Fibroblast of skin of right biceps (primary cell): Measurements from ENCODE around the gene NCAPD2.

ENCODE experiments used
- DNase-seq: peaks from one replicate; pipeline ENCODE4 v3.0.0-alpha.2; 2013

NCAPD2 gene, protein sequence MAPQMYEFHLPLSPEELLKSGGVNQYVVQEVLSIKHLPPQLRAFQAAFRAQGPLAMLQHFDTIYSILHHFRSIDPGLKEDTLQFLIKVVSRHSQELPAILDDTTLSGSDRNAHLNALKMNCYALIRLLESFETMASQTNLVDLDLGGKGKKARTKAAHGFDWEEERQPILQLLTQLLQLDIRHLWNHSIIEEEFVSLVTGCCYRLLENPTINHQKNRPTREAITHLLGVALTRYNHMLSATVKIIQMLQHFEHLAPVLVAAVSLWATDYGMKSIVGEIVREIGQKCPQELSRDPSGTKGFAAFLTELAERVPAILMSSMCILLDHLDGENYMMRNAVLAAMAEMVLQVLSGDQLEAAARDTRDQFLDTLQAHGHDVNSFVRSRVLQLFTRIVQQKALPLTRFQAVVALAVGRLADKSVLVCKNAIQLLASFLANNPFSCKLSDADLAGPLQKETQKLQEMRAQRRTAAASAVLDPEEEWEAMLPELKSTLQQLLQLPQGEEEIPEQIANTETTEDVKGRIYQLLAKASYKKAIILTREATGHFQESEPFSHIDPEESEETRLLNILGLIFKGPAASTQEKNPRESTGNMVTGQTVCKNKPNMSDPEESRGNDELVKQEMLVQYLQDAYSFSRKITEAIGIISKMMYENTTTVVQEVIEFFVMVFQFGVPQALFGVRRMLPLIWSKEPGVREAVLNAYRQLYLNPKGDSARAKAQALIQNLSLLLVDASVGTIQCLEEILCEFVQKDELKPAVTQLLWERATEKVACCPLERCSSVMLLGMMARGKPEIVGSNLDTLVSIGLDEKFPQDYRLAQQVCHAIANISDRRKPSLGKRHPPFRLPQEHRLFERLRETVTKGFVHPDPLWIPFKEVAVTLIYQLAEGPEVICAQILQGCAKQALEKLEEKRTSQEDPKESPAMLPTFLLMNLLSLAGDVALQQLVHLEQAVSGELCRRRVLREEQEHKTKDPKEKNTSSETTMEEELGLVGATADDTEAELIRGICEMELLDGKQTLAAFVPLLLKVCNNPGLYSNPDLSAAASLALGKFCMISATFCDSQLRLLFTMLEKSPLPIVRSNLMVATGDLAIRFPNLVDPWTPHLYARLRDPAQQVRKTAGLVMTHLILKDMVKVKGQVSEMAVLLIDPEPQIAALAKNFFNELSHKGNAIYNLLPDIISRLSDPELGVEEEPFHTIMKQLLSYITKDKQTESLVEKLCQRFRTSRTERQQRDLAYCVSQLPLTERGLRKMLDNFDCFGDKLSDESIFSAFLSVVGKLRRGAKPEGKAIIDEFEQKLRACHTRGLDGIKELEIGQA (N-terminal part only)

DNA sequence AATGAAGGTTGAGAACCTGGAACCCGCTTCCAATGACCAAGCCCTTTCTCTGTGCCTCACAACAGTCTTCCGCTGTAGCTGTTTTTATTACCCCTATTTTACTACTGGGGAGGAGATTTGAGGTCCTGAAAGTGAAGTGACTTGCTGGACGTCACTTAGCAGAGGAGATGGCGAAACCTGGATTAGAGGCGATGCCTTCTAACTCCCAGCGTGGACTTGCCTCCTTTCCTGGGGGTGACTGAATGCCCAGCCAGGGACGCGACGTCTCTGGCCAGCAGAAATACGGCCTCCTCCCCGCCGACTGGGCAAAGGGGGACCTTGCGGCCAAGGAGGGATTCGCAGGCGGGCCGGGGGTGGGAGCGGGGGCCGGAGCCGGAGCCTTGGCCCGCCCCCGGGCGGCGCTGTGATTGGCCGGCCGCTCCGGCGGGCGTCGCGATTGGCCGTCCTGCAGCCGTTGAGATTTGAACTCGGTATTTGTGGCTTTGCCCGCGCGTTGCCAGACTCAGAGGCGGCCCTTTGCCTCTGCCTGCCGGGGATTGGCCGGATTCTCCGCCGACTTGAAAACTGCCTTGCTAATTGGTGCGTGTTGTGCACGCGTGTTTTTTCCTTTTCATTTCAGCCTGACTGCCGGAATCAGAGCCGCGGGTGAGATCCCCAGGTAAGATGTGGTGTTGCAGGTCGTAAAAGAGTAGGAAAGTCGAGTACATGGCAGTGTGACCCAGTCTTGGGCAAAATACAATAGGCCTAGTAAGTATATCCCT, at the start of gene NCAPD2:
TSS of gene NCAPD2 (plus strand) at position 606 of the 761 bp plus-strand sequence. CDS start 997 bp downstream, outside the sequence.
- DNase-seq: peak; percentile 97

GRCh38 chr12:6444704-6445688, 48.9 kb upstream of the NCAPD2 start, which contains the start of gene CD27:
Gene CD27 (plus strand): TSS chr12:6444955. CDS start chr12:6445096, 141 bp downstream.
- DNase-seq: no peak

- DNase-seq: no peak
Measured at GRCh38 chr12:6450091-6450868, 43.6 kb upstream of the NCAPD2 start.

- DNase-seq: no peak
Measured at GRCh38 chr12:6450869-6451347, 43.0 kb upstream of the NCAPD2 start.

DNA sequence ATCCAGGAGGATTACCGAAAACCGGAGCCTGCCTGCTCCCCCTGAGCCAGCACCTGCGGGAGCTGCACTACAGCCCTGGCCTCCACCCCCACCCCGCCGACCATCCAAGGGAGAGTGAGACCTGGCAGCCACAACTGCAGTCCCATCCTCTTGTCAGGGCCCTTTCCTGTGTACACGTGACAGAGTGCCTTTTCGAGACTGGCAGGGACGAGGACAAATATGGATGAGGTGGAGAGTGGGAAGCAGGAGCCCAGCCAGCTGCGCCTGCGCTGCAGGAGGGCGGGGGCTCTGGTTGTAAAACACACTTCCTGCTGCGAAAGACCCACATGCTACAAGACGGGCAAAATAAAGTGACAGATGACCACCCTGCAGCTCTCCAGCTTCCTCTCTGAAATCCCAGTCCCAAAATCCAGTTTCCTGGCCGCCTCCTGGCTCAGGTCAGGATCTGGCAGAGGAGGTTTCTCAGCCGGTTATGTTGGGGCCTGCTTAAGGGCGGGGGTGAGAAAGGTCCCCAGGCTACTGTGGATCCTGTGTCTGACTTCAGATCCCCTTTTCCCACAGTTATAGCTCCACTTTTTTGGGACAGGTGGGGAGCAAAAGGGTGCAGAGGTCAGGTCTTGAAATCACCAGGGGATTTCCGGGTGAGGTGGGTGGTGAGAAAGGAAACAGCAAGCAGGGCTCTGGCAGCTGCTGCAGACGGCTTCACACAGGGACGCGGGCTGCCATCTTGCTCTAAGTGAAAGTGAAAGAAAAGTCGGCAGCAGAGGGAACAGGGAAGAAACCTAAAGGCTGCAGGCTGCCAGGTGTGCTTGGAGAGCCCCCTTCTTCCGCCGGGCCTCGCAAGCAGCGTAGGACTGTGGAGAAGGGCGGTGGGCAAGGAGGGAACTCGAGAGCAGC, 42.3 kb upstream of the NCAPD2 start, which contains the start of gene TAPBPL:
TSS of gene TAPBPL (plus strand) at position 695 of the 897 bp plus-strand sequence. CDS start 207 bp downstream, outside the sequence.
- DNase-seq: peak; percentile 88

GRCh38 chr12:6452245-6452943, 41.5 kb upstream of the NCAPD2 start:
- no peak for DNase-seq

- no peak for DNase-seq
Measured at GRCh38 chr12:6452944-6453630, 40.8 kb upstream of the NCAPD2 start.

DNA sequence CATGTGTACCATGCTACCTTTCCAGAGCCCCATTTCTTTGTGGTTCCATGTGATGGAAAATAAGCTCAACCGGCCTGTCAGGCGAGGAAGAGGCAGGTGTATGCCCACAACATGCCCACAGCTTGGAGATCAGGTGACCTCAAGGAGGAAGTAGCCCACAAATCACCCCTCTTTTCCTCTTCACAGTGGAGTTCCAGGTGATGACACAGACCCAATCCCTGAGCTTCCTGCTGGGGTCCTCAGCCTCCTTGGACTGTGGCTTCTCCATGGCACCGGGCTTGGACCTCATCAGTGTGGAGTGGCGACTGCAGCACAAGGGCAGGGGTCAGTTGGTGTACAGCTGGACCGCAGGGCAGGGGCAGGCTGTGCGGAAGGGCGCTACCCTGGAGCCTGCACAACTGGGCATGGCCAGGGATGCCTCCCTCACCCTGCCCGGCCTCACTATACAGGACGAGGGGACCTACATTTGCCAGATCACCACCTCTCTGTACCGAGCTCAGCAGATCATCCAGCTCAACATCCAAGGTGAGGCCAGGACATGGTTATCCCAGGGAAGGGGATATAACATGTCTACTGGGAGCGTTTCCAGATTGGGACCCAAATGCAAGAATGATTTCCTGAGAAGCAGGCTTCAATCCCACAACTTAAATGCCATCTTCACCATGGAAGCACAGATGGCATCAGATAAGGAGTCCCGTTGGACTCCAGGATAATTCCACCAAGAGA, 36.5 kb upstream of the NCAPD2 start:
- DNase-seq: no peak

- DNase-seq: no peak
Measured at GRCh38 chr12:6458281-6459003, 35.5 kb upstream of the NCAPD2 start.

DNA sequence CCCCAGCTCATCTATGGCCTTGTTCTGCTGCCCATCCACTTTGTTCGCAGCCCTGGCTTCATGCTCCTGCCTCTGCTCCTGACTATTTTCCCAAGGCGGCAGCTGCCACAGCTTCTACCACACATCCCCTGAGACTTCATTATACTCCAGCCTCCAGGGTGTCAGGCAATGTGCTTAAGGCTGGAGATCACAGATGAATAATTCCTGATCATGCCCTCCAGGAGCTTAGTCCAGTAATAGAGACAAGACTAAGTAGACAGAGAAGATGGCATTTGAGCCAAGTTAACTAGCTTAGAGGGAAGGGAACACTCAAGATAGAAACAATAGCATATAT, 34.9 kb upstream of the NCAPD2 start:
- no peak for DNase-seq

DNA sequence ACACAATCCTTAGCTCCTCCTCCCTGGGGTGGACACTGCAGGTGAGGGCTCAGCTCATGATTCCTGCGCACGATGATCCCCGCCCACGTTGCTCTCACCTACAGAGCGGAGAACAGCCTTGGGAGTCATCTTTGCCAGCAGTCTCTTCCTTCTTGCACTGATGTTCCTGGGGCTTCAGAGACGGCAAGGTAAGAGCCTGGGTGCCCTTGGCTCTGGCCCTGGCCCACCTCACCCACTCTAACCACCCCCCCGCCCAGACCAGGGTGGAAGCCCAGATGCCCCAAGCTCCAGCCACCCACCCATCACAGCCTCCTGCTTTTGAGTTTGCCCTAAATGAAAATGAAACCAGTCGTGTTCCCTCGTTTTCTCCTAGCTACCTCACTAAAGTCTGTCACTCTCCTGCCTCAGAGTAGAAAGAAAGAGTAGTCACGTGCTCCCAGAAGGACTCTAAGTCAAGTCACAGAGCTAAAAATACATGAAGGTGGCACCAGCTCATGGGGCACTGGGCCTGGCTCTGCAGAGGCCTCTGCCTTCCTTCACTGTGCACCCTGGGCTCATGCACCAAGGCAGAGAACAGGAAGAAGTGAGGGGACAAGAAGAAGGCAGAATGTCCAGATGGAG, 33.0 kb upstream of the NCAPD2 start:
- no peak for DNase-seq

- no peak for DNase-seq
Measured at GRCh38 chr12:6461401-6462233, 32.3 kb upstream of the NCAPD2 start.

DNA sequence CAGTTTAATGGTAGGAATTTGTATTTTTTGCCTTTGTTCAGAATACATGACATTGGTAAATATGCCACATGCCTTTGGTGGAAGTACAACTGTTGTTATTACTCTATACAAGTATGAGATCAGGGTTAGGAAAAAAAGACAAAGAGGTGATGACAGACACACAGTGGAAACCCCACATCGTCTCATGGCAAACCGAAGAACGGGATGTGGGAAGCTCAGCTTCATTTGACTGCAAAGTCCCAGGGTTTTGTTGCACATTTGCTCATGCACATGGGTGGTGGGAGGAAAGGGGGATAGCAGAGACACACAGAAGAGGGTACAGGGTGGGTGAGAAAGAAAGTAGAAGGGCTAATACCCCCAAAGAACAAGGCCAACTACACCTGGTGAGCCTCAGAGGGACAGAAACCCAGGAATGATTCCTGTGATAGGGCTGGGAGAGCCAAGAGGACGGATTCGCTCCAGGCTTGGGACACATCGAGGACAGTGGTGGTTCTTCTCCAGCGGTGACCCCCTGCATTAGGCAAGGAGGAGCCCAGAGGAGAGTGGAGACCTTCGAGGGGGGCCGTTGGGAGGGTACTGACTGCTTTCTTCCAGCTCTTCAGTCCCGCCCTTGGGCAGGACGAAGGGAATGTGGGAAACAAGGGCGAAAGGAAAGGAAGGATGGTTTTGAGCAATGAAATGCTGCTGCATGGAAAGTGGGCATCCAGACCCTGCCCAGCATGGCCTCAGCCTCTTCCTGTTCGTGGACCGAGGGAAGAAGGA, 31.5 kb upstream of the NCAPD2 start:
- DNase-seq: no peak

- no peak for DNase-seq
Measured at GRCh38 chr12:6463216-6463615, 30.7 kb upstream of the NCAPD2 start.
